Mucosa of descending colon (tissue), 3 donors: ENCODE results near the gene STYXL2. TPM values are rescaled to one million over a fixed set of nuclear protein-coding genes. Genes with fewer than 3 reads are reported as not detected.
A peak's percentile ranks its signal among the peaks of the same experiment; 100 is the strongest.

Experiments used
- ATAC-seq: fragments of 200-7000 bp; cut with Tn5 transposase; one replicate; pipeline ENCODE4 v1.9.1; 2020; ENCODE audit warnings: mild to moderate bottlenecking, moderate library complexity
- DNase-seq, 3 donors: peaks; one replicate each; pipeline ENCODE4 v3.0.0-alpha.2; 2020
- H3K36me3 ChIP-seq: fragments of 200-600 bp; one replicate; pipeline ENCODE4 v1.8.0; 2021; ENCODE audit warnings: low read depth, mild to moderate bottlenecking
- H3K4me1 ChIP-seq: fragments of 200-600 bp; one replicate; pipeline ENCODE4 v1.8.0; 2021; ENCODE audit warnings: low read depth, mild to moderate bottlenecking
- H3K4me3 ChIP-seq: fragments of 200-600 bp; one replicate; pipeline ENCODE4 v1.8.0; 2021; ENCODE audit warnings: mild to moderate bottlenecking
- H3K9me3 ChIP-seq: fragments of 200-600 bp; one replicate; pipeline ENCODE4 v1.8.0; 2021; ENCODE audit warnings: mild to moderate bottlenecking
- CTCF ChIP-seq: fragments of 200-600 bp; IDR thresholded peaks from one replicate; pipeline ENCODE4 v1.8.0; 2022; ENCODE audit warnings: antibody characterized with exemption, mild to moderate bottlenecking
- intact Hi-C, 2 donors: fragments of 100-400 bp; cut with DNase I in 1 of 2; cut with micrococcal nuclease in 1 of 2; formaldehyde crosslinking; loops; one replicate each; pipeline versions ENCODE4 v1.11.0 to v1.11.1; 2022; cut with DNase I, micrococcal nuclease
- total RNA-seq, 3 donors: library from RNA; stranded (reverse); fragmentation: NEBNext Ultra II Directional in 2 of 3; extraction: Animal tissue kit (Norgen Biotek cat#: 25700) in 2 of 3; gene quantifications; one replicate each; pipeline versions ENCODE4 v1.2.1 to v1.2.4, GENCODE V29; 2021 to 2023
- donor health status: DM: no; HTN: no; CAD: no; lungs with moderate emphysema.
- donor health status: DM: no; HTN: no; CAD: no.
- donor health status: DM: no; HTN: yes; CAD: no.

STYXL2 gene
- total RNA-seq, 3 donors from 2014 or later: 0.13 to 0.17 (median 0.17) TPM

- Histone ChIP-seq H3K9me3 (no peaks in the 10 kb centered on the region), H3K4me1 (peaks cover 3% of the 10 kb centered on the region), H3K36me3 (no peaks in the 10 kb centered on the region), H3K4me3 (no peak overlapping the region)
- TF ChIP-seq CTCF: no peak
- no peak for ATAC-seq
- intact Hi-C loops: no loop called here
- DNase-seq: no peak
Measured at GRCh38 chr1:167127236-167127635, 33.4 kb downstream of the STYXL2 start.

- TF ChIP-seq CTCF: no peak
- no peak for ATAC-seq
- no peak for DNase-seq
- H3K9me3 ChIP-seq: no peaks in the 10 kb centered on the region
- intact Hi-C loops: no loop called here
- no peak overlapping the region for H3K4me3 ChIP-seq
- H3K36me3 ChIP-seq: no peaks in the 10 kb centered on the region
- no peaks in the 10 kb centered on the region for H3K4me1 ChIP-seq
Measured at GRCh38 chr1:167127661-167128060, 33.8 kb downstream of the STYXL2 start.

GRCh38 chr1:167128261-167129227 lies 34.7 kb downstream of the STYXL2 start:
- no peak overlapping the region for H3K4me3 ChIP-seq
- H3K36me3 ChIP-seq: no peaks in the 10 kb centered on the region
- DNase-seq (no peak), ATAC-seq (peak; percentile 17)
- no peaks in the 10 kb centered on the region for H3K9me3 ChIP-seq
- intact Hi-C loops: no loop called here
- no peaks in the 10 kb centered on the region for H3K4me1 ChIP-seq
- TF ChIP-seq CTCF: no peak

- no peak for TF ChIP-seq CTCF
- DNase-seq: no peak
- peak; percentile 52 for ATAC-seq
- no peaks in the 10 kb centered on the region for H3K36me3 ChIP-seq
- H3K9me3 ChIP-seq: no peaks in the 10 kb centered on the region
- H3K4me3 ChIP-seq: no peak overlapping the region
- intact Hi-C loops: no loop called here
- H3K4me1 ChIP-seq: no peaks in the 10 kb centered on the region
Measured at GRCh38 chr1:167130829-167131510, 37.1 kb downstream of the STYXL2 start.

GRCh38 chr1:167132301-167133010 lies 38.6 kb downstream of the STYXL2 start:
- Histone ChIP-seq H3K4me3 (no peak overlapping the region), H3K4me1 (no peaks in the 10 kb centered on the region), H3K9me3 (no peaks in the 10 kb centered on the region), H3K36me3 (no peaks in the 10 kb centered on the region)
- ATAC-seq (peak; percentile 42), DNase-seq (no peak)
- no peak for TF ChIP-seq CTCF
- intact Hi-C loops: no loop called here
